GM21423 (cell line): ENCODE data around the gene KRT12.

Experiments used
- ATAC-seq: cut with Tn5 transposase; IDR thresholded peaks from one replicate; pipeline ENCODE4 v1.9.1; 2021; ENCODE audit warnings: mild to moderate bottlenecking, moderate library complexity; ENCODE audit not compliant: unreplicated experiment

KRT12 gene

DNA sequence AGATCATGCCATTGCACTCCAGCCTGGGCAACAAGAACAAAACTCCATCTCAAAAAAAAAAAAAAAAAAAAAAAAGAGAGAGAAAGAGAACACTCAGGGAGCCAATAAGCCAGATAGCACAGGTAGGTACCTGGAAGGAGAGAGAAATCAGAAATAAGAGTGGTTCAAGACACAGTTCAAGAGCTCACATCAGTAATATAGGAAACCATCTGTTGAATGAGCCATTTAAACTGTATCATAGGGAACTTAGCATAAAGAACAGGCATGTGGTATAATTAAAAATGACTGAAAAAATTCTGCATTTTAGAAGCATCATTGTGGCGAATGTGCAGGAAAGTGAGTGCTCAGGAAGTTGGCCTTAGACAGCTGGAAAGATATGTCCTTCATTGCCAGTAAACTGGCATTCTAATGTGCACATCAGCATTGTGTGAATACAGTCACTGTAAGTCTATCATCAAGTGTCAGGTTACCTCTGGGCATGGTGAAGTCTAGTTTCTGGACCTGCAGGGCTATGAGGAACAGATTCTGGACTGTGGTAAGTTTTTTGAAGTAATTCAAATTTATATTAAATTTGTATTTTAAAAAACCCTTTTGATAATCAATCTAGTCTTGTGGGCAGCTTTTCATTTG lies 20.4 kb downstream of the KRT12 start:
- ATAC-seq, result no peak

DNA sequence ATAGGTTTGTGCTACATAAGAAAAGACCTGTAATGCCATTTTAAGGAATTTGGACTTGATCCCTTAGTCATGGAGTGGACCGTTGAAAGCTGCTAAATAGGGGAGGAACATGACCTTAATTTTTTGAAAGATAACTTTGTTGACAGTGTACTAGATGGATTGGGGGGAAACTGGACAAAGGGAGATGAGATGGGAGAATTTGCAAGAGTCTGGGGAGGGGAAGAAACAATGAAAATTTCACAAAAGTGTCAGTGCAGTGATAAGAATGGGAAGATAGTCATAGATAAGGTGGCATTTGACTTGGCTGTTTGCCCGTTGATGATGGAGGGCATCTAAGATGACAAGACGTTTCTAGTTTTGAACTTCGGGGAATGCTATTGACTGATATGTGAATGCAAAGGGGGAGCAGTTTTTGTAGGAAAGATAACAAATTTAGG lies 22.3 kb downstream of the KRT12 start:
- no peak for ATAC-seq

DNA sequence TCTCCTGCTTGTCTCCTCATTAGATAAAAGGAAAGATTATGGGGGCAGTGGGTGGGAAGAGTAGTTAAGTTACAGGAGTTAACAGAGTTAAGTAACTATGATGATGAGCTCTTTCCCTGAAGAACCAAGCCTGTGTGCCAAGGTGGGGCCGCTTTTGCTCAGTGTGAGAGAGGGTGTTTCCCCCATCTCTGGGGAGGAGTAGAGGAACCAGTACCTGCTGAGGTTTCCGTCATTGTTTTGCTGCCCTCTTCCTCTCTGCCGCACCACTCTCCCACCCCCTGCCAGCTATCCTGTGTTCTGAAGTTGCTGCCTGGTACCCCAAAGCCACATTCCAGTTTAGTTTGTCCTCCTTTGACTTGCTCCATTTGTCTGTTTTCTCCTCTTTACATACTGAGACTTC lies 23.8 kb downstream of the KRT12 start:
- ATAC-seq, result no peak

DNA sequence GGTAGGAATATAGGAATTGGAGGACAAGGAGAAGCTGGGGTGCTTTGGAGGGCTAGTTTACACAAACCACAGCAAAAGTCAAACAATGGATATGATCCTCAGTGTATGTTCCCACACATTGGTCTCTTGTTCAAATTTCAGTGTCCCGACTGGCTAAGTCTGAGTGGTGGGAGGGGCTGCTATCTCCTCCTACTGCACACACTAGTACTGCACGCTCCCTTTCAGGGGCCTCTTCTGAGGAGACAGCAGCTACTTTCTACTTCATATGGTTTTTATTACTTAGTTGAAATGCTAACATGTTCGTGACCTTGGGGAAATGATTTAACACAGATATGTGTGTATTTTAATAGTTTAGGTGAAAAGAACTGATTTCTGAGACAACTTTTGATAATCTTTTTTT lies 25.8 kb downstream of the KRT12 start:
- no peak for ATAC-seq

DNA sequence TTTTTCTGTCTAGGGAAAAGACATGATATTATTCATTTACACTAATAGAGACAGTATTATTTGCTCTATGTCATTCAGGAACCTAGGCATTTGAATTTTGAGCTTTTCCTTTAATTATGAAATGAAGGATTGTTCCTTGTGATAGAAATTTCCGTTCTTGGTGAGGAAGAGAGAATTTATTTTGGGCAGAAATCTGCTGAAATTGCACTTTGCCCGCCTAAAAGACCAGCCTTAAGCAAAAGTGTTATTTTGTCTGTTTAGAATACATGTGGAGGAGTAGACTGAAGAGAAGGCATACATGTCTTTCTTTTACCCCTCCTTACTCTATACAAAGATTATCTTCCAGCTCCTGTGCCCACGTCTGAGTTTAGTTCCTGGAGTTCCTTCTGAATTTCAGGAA lies 27.8 kb downstream of the KRT12 start:
- ATAC-seq, result no peak

DNA sequence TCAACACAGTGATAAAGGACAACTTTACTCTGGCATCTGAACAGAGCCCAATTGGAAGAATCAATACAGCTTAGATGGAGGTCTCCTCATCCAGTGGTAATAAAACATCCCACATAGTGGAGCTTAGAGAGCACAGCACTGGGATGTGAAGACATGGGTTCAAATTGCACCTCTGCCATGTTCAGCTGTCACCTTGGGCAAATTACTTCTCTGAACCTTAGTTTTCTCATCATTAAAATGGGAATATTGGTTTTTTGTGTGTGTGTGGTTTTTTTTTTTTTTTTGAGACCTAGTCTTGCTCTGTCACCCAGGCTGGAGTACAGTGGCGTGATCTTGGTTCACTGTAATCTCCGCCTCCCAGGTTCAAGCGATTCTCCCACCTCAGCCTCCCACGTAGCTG lies 31.0 kb downstream of the KRT12 start:
- ATAC-seq, result no peak

DNA sequence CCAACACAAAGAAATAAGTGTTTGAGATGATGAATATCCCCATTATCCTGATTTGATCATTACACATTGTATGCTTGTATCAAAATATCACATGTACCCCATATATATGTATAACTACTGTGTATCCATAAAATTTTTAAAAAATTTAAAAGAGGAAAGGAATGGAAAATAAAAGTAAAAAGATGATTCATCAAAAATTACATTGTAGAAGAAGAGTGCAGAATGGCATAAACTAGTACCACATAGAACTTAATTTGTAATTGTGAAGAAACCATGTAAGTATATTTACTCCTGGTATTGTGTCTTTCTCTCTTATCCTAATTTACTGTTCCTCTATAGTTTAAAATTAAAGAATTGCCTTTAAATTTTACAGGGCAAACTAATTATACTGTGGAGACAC lies 33.1 kb downstream of the KRT12 start:
- ATAC-seq, result no peak

DNA sequence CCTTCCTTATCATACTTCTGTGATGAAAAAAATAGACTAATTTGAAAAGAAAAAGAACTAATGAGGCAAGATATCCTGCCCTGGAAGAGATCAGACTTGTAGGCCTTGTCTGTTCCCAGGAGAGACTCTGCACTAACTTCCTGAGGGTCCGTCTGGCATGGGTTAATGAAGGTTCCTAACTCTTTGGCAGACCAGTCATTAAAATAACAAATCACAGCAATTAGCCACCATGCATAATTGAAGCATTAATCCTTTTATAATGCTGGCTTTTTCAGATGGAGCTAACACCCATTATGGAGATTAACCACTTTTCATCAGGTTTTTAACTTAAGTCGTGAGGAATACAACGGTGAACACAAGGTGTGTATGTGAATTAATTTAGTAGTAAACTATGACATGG lies 34.2 kb downstream of the KRT12 start:
- no peak for ATAC-seq

DNA sequence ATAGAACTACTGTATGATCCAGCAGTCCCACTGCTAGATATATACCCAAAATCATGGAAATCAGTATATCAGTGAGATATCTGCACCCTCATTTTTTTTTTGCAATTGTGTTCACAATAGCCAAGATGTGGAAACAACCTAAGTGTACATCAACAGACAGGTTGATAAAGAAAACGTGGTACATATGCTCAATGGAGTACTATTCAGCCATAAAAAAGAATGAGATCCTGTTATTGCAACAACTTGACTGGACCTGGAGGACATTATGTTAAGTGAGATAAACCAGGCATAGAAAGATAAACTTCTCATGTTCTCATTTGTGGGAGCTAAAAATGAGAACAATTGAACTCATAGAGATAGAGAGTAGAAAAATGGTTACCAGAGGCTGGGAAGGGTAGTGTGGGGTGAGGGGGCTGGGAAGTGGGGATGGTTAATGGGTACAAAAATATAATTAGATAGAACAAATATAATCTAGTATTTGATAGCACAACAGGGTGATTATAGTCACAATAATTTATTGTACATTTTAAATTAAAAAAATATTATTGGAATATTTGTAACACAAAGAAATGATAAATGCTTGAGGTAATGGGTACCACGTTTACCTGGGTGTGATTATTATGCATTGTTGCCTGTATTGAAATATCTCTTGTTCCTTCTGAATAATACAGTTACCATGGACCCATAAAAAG lies 36.8 kb downstream of the KRT12 start:
- ATAC-seq, result no peak

DNA sequence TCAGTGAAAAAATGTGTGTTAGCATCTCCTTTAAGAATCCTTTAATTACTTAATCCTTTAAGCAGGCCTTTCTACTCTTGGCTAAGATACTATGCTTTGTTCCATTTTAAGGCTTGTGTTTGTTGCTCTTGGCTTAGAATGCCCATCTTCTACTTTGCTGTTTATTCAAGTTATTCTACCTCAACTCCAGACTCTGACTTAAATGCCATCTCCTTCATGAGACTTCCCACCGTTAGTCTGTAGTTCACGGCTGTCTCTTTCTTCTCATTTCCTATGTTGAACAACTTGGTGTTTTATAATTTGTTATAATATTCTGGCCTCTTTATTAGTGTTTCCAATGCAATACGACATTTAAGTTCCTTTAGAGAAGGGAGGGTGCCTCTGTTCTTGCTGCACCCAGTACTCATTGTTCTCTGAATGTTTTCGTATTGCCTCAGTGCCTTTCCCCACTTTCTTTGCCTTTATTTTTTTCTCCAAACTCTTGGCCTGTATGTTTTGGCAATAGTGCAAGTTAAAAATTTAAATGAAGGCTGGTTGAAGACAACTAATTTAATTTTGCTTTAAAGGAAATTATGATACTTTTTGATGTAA lies 38.5 kb downstream of the KRT12 start:
- no peak for ATAC-seq

DNA sequence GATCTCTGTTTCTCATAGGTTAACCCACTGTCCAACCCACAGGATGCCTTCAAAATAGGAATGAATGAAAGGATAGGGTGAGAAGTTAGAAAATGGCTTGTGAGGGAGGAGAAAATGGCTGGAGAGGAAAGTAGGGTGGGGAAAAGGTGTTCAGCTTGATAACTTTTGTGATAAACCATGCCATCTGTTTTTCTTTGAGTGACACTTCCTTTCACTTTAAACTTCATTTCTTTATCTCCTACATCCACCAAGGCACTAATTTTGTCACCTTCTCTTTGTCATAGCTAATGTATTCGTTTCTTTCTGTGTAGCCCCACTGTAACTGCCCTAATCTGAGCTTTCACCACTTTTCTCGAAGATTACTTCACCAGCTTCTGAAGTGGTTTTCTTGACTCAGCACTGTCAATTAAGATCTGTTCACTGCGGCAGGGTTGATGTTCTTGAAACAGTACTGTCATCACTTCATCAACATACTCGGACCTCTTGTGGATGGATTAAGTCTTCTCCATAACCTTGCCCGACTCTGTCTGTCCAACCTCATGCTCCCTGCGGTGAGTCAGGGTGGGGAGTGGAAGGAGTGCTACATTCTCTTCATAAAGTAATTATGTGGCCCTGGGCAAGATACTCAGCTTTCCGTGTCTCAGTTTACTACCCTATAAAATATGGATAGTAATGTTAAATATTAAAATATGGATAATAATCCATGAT lies 39.1 kb downstream of the KRT12 start:
- no peak for ATAC-seq

DNA sequence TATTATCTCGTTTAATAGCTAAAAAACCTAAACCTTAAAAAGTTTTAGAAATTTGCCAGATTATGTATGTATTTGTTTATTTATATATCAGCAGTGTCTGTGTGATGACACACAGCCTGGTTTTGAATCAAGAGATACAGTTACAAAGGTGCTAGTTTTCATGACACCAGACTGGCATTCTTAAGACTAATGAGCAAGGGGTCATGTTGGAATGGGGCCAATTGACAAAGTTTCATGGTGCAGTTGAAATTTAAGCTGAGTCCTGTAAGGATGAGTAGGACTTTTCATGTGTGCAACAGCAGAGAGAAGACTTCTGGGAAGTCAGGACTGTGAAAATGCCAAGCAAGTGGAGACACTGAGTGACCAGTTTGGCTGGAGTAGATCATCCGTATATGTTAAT lies 41.4 kb downstream of the KRT12 start:
- ATAC-seq, result no peak

DNA sequence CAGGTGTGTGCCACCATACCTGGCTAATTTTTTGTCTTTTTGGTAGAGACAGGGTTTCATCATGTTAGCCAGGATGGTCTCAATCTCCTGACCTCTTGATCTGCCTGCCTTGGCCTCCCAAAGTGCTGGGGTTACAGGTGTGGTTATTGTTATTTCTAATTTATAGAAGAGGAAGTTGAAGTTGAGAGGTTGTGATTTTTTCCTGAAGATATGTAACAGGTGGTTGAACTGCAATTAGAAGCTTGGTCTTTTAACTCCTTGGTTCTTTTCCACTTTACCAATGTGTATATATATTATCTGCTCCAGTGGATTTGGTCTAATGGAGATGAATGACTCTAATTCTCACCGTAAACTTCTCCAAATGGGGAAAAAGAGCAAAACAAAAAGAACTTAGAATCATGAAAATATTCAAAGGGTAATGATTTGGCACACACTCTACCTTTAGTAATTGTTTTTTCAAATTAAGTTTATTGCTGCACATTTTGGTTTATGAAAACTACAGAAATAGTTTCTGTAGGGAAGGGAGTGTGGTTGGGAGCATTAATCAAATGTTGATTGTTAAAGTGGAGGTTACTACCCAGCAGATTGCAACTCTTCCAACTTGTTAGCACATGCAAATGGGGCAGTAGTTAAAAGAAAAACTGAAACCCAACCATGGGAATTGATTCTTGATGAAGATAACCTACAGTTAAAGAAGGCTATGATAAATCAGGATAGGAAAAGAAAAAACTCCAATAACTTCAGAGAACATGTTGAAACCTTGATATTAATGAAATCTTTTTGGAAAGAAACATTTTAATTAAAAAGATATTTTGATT lies 42.8 kb downstream of the KRT12 start:
- no peak for ATAC-seq

DNA sequence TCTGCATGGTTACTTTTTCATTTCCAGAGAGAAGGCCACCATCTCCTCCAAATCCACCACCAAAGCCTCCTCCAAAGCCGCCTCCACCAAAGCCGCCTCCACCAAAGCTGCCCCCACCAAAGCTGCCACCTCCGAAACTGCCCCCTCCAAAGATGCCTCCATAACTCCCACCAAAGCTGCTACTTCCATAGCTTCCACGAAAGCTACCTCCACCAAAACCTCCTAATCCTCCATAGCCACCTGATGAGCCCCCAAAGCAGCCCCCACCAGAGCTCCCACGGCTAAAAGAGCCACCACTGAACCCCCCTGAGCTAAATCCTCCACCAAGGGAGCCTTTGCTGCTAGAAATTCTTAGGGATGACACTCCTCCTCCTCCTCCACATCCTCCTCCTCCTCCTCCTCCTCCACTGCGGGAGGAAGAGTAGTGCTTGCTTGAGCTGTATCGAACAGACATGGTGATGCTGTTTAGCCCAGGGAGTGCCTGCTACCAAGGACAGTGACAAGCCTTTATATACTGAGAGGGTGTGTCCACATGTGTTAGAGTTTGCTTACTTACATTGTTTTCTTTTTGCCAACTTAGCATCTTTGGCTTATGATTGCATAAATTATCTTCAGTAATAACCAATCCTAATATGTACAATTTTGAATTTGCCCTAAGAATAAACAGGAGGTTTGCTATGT lies 44.8 kb downstream of the KRT12 start, which contains the start of gene KRT10:
TSS of gene KRT10 (minus strand) at position 483 of the 681 bp plus-strand sequence. CDS start at position 454, 29 bp downstream.
- no peak for ATAC-seq

DNA sequence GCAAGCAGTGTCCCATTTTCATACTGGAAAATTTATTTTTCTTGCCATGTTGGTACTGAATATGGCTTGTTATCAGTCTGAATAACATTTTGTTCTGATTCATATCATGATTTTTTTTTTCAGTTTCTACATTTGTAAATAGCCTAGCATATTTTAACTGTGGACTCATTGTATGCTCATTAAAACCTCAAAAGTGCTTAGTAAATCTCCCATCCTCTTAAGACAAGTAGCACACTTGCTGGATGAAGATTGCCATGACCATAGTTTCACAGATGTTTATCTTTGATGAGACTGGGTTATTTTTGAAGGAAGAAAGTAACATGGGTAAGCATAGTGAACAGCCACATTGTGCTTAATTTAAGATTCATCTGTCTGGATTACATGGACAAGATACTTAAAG lies 45.5 kb downstream of the KRT12 start:
- no peak for ATAC-seq

DNA sequence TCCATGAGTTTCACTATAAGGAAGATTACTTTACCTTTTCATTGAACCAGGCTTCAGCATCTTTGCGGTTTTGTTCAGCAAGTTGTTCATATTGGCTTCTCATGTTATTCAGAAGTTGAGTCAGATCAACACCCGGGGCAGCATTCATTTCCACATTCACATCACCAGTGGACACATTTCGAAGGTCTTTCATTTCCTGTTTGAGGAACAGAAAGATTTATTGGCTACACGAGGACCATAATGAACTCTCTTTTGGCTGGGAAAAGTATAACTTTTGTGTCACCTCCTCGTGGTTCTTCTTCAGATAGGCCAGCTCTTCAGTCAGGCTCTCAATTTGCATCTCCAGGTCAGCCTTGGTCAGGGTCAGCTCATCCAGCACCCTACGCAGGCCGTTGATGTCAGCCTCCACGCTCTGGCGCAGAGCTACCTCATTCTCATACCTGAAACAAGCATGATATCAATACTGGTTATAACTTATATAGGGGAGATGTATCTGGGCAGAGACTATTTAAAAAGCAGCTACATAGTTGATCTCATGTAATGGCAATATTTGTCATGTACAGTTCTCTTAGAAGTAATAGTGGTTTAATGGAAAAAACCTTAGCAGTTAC lies 46.7 kb downstream of the KRT12 start:
- ATAC-seq, result no peak

DNA sequence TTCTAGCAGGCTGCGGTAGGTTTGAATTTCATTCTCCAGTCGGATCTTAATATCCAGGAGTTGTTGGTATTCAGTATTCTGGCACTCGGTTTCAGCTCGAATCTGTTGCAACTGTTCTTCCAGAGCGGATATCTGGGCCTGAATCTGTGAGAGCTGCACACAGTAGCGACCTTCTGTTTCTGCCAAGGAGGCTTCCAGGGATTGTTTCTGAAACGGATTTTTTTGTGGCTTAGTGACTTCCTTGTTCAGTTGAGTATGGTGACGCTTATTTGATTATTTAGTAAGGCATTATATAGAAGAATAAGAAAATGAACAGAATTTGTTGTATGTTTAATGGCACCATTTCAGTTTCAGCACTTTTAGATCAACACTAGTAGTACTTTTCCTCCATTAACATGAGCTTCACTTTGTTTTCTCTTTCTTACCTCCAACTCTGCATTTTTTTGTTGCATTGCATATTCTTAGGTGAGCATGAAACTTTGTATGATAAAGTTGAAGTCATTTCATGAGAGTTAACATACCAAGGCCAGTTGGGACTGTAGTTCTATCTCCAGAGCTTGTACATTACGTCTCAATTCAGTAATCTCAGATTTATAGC lies 47.4 kb downstream of the KRT12 start:
- ATAC-seq, result no peak

DNA sequence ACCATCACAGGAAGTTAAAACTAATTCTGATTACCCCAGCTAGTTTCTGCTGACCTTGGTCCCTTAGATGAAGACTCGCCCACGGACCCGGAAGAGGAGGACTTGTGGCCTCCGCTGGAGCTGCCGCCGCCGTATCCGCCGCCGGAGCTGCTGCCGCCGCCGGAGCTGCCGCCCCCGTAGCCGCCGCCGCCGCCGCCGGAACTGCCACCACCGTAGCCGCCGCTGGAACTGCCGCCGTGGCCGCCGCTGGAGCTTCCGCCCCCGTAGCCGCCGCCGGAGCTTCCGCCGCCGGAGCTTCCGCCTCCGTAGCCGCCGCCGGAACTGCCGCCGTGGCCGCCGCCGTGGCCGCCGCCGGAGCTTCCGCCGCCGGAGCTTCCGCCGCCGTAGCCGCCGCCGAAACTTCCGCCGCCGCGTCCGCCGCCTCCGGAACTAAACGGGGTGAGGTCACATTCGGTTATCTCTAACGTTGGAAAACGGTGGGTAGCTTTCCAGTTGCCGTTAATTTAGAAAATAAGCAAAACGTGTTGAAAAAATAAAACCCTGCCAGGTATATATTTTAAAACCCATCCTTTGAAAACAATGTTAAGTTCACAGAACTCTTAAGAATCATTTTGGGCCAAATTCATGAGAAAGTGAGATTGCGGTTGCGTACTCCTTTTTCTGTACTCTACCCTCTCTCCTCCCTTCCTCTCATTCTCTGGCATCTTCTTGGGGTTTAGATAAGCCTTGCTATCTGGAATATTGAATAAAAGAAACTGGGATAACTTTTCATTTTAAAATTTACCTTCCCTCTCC lies 48.1 kb downstream of the KRT12 start:
- ATAC-seq, result peak; percentile 80

DNA sequence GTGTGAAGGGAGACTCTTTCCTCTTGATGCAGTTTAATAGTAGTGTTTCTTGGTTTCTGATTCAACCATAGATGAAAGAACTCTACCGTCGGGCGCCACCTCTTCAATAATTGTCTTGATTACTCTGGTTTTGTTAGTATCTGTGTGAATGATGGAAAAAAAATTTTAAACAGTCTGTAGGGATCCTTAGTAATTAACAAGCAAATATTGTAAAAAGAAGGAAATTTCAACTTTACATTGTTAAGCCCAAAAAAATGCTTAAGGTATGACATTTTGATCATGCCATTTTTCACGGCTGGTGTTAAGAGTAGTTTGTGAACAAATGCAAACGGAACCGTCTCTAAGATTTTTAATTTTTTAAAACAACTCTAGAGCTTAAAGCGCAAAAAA lies 48.7 kb downstream of the KRT12 start:
- ATAC-seq, result no peak
